ENCODE results near the gene FAM168B.
A peak's percentile ranks its signal among the peaks of the same experiment; 100 is the strongest.

The FAM168B gene

GRCh38 chr2:131047920-131048560, 45.2 kb downstream of the FAM168B start:
- DNase-seq (ENCODE audit: low read depth in 1 of 2, low spot score in 1 of 2): no peak
- no peaks in the 10 kb centered on the region for H3K27me3 ChIP-seq (ENCODE audit: insufficient read depth, poor library complexity, severe bottlenecking)
- TF ChIP-seq GABPA (IDR thresholded peaks at IDR 0.05; ENCODE audit: low read depth) (no peak), CTCF (IDR thresholded peaks at IDR 0.05; ENCODE audit: insufficient read depth, low read length) (no peak), SPI1 (IDR thresholded peaks at IDR 0.05; ENCODE audit: borderline replicate concordance, low read depth) (no peak), REST (IDR thresholded peaks at IDR 0.05; ENCODE audit: insufficient replicate concordance, low read depth) (no peak), POLR2AphosphoS5 (IDR thresholded peaks at IDR 0.05; ENCODE audit: low read depth) (no peak)
- no peak overlapping the region for H3K4me3 ChIP-seq (replicated peaks; ENCODE audit: insufficient read depth, low read length)
- H3K27ac ChIP-seq (replicated peaks): no peak overlapping the region

- H3K27ac ChIP-seq (replicated peaks): no peak overlapping the region
- no peak for DNase-seq (ENCODE audit: low read depth in 1 of 2, low spot score in 1 of 2)
- TF ChIP-seq POLR2AphosphoS5 (IDR thresholded peaks at IDR 0.05; ENCODE audit: low read depth): no peak
- TF ChIP-seq GABPA (IDR thresholded peaks at IDR 0.05; ENCODE audit: low read depth): no peak
- TF ChIP-seq CTCF (IDR thresholded peaks at IDR 0.05; ENCODE audit: insufficient read depth, low read length): no peak
- TF ChIP-seq SPI1 (IDR thresholded peaks at IDR 0.05; ENCODE audit: borderline replicate concordance, low read depth): no peak
- no peak for TF ChIP-seq REST (IDR thresholded peaks at IDR 0.05; ENCODE audit: insufficient replicate concordance, low read depth)
Observed at GRCh38 chr2:131046918-131047652, 46.2 kb downstream of the FAM168B start.

GRCh38 chr2:131046028-131046917, 47.0 kb downstream of the FAM168B start:
- Histone ChIP-seq H3K4me3 (replicated peaks; ENCODE audit: insufficient read depth, low read length) (no peak overlapping the region), H3K27ac (replicated peaks) (no peak overlapping the region), H3K27me3 (ENCODE audit: insufficient read depth, poor library complexity, severe bottlenecking) (no peaks in the 10 kb centered on the region)
- no peak for TF ChIP-seq CTCF (IDR thresholded peaks at IDR 0.05; ENCODE audit: insufficient read depth, low read length)
- TF ChIP-seq POLR2AphosphoS5 (IDR thresholded peaks at IDR 0.05; ENCODE audit: low read depth): peak; percentile 33; the same call in 1 of the 2 replicates
- TF ChIP-seq GABPA (IDR thresholded peaks at IDR 0.05; ENCODE audit: low read depth): no peak
- TF ChIP-seq REST (IDR thresholded peaks at IDR 0.05; ENCODE audit: insufficient replicate concordance, low read depth): no peak
- no peak for TF ChIP-seq SPI1 (IDR thresholded peaks at IDR 0.05; ENCODE audit: borderline replicate concordance, low read depth)
- DNase-seq (ENCODE audit: low read depth in 1 of 2, low spot score in 1 of 2): no peak

More at GRCh38 chr2:131046918-131047652, 46.2 kb downstream of the FAM168B start:
- Histone ChIP-seq H3K27me3 (ENCODE audit: insufficient read depth, poor library complexity, severe bottlenecking) (no peaks in the 10 kb centered on the region), H3K4me3 (replicated peaks; ENCODE audit: insufficient read depth, low read length) (no peak overlapping the region)
